ENCODE results near the gene DNAH17.

DNAH17 gene

DNA sequence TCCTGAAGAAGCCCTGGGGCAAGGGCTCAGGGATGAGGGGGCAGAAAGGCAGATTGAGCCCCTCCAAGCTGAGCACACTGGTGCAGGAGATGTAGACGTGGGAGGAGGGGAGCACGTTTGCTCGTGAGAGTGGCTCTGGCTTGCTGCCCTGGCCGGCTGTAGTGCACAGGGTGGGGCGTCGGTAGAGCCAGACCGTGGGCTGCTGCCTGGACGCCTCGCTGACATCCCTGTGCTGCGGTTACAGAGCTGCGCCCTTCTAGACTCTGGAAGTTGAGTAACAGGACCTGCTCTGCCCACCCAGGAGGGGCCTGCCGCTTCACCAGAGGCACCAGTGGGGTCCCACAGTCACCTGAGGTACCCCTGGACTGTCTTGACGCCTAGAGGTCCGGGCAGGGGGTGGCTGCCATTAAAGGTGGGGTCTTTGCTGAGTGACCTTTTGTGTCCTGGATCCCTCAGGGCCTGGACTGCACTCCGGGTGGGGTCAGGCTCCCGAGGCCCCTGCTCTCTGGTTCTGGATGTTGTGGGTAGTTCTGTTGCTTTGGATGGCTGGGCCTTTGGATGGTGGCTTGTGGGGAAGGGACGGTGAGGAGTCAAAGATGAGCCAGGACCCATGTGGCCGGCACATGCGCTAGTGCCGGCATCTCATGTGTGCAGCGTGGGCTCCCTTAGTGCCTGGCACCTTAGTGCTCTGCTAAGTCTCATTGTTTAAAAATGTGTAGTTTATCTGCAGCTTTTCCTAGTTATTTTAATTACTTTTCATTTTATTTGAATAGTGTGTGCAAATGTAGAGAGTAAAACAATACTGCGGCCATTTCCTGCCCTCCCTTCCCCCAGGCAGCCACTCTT lies 157.0 kb downstream of the DNAH17 start:
- TF ChIP-seq, protein P1, sequence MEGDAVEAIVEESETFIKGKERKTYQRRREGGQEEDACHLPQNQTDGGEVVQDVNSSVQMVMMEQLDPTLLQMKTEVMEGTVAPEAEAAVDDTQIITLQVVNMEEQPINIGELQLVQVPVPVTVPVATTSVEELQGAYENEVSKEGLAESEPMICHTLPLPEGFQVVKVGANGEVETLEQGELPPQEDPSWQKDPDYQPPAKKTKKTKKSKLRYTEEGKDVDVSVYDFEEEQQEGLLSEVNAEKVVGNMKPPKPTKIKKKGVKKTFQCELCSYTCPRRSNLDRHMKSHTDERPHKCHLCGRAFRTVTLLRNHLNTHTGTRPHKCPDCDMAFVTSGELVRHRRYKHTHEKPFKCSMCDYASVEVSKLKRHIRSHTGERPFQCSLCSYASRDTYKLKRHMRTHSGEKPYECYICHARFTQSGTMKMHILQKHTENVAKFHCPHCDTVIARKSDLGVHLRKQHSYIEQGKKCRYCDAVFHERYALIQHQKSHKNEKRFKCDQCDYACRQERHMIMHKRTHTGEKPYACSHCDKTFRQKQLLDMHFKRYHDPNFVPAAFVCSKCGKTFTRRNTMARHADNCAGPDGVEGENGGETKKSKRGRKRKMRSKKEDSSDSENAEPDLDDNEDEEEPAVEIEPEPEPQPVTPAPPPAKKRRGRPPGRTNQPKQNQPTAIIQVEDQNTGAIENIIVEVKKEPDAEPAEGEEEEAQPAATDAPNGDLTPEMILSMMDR (IDR thresholded peaks at IDR 0.05; ENCODE audit: borderline replicate concordance, control extremely low read depth, extremely low read depth, insufficient read depth, missing control alignments) = no peak
- in situ Hi-C loops (cut with MboI; ENCODE audit: low sequenced_read_pairs, unreplicated experiment) = no loop called here
- DNase-seq (ENCODE audit: low spot score) = no peak

DNA sequence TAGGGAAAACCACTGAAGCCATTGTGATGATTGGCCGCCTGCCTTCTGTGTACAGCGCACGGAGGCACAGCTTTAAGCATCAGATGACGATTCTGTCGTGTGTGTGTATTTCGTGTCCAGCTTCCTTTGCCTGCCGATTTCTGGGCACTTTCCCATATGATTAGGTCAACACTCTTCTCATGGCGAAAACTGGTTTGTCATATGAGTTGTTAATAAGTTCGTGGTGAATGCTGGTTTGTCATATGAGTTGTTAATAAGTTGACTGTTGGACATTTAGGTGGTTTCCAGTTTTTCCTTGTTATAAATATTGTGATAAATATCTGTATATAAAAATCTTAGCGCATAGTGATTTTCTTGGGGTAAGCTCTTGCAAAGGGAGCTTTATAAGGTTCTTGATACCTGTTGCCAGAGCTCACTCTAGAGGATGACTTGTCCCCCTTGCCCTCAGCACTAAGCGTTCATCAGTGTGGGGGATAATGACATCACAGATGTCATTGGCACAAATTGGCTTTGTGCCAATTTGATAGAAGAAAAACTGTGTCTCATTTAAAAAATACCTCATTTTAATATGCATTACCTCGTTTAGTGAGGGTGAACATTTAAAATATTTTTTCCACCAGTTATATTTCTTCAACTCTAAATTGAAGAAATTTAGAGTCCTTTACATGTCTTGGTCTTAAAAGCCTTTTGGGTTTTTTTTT lies 158.7 kb downstream of the DNAH17 start:
- TF ChIP-seq, protein P1 (IDR thresholded peaks at IDR 0.05; ENCODE audit: borderline replicate concordance, control extremely low read depth, extremely low read depth, insufficient read depth, missing control alignments) = no peak
- in situ Hi-C loops (cut with MboI; ENCODE audit: low sequenced_read_pairs, unreplicated experiment) = no loop called here
- no peak for DNase-seq (ENCODE audit: low spot score)

DNA sequence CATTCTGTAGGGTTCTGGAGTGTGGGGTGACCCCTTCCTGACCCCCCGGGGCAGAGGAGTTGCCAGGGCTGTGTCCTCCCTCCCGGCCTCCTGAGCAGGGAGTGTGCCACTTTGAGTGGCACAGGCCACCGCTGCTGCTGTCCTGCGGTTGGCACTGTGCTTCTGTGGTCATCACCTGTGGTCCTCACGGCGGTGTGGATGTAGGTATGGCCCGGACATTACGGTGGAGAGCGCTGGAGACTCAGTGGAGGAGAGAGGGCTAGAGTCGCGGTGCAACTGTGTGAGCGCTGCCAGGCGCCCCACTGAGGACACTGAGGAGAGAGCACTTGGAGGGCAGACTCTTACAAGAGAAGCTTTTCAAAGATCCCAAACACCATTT lies 159.7 kb downstream of the DNAH17 start:
- TF ChIP-seq, protein P1 (IDR thresholded peaks at IDR 0.05; ENCODE audit: borderline replicate concordance, control extremely low read depth, extremely low read depth, insufficient read depth, missing control alignments) = no peak
- in situ Hi-C loops (cut with MboI; ENCODE audit: low sequenced_read_pairs, unreplicated experiment) = no loop called here
- DNase-seq (ENCODE audit: low spot score) = no peak

DNA sequence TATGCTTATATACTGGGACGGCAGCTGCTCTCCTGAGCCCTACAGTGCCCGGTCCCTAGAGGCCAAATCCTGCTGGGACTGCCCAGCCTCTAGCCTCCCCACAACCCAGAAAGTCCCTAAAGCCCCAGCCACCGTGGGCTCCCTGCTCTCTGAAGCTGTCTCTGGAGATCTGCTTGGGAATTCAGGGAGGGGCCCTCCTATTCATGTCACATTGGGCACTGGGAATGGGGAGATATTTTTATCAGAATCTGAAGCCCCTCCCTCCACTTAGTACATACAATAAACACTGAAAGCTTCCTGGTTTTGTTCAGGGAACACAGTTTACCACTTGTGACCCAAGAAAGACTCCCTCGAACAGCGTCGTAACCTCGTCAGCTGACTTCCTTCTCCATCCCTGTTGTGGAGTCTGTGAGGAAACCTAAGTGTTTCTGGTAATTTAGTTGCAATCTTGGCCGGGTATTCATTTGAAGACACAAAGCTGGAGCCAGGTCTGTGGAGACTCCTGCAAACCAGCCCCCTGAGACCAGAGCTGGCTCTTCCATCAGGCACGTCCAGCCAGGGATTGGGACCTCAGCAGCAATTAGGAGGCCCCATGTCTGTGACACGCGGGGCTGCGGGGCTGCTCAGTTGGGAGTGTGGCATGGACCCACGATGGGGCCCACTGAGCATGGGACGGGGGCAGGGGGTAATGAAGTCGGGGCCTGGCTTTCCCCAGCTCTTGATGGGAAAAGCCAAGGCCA lies 160.2 kb downstream of the DNAH17 start:
- in situ Hi-C loops (cut with MboI; ENCODE audit: low sequenced_read_pairs, unreplicated experiment) = no loop called here
- TF ChIP-seq, protein P1 (IDR thresholded peaks at IDR 0.05; ENCODE audit: borderline replicate concordance, control extremely low read depth, extremely low read depth, insufficient read depth, missing control alignments) = no peak
- no peak for DNase-seq (ENCODE audit: low spot score)

DNA sequence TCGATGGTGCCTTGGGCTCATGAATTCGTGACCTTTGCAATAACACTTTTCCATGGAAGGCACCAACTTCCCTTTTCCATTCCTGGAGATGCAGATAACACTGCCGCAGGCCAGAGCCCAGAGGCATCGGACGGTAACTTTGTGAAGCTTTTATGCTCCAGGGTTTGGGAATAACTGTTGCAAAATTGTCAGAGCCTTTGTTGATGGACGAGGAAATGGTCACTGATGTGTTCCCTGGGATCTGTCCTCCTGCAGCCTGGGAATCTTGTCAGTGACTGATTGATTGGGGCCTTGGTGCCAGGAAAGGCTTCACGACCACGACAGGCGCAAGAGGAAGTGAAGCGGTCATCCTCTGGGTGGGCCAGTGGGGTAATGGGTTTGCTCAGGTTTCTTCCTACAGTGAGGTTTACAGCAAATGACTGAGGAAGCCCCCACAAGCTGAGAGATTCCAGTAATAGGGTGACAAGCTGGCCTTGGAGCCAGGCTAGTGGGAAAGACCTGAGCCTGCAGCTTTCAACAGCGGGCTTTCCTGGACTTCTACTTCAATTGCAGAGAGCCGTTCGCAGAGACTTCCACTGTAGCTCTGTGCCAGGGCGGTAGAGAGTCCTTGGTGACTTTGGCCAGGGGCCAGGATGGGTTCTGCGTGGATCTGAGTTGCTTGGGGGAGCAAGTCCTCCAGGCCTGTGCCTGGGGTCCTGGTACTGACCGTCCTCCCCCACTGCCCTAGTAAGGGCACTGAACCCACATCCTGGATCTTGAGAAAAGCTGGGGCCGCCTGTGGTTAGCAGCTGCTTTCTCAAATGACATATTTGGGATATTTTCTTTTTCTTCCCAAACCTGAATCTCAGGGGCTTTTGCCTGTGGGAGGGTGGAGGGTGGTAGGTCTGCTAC lies 161.1 kb downstream of the DNAH17 start:
- no peak for DNase-seq (ENCODE audit: low spot score)
- TF ChIP-seq, protein P1 (IDR thresholded peaks at IDR 0.05; ENCODE audit: borderline replicate concordance, control extremely low read depth, extremely low read depth, insufficient read depth, missing control alignments) = no peak
- in situ Hi-C loops (cut with MboI; ENCODE audit: low sequenced_read_pairs, unreplicated experiment) = no loop called here

Data from GM13976 (cell line).